Activated CD4-positive, alpha-beta memory T cell treated with anti-CD3 and anti-CD28 coated beads for 36 hours (primary cell): ENCODE data around the gene ACSBG1. TPM values are rescaled to one million over a fixed set of nuclear protein-coding genes. Genes with fewer than 3 reads are reported as not detected.

ENCODE experiments used
- CTCF ChIA-PET: fragments of 350-600 bp; sonication (Branson Sonifier 250); formaldehyde crosslinking; loops from one replicate; lab custom pipeline; 2021; ENCODE audit warnings: antibody characterized with exemption, inconsistent platforms; lab: Charles Lee
- POLR2A ChIA-PET: fragments of 350-600 bp; sonication (Branson Sonifier 250); formaldehyde crosslinking; loops from one replicate; lab custom pipeline; 2021; ENCODE audit warnings: antibody characterized with exemption; lab: Charles Lee
- DNase-seq: peaks from one replicate; pipeline ENCODE4 v3.0.0-alpha.2; 2020
- H3K27ac Mint-ChIP-seq: one replicate; pipeline ENCODE4 v1.8.0; 2021; ENCODE audit warnings: mixed read lengths
- H3K27me3 Mint-ChIP-seq: one replicate; pipeline ENCODE4 v1.8.0; 2021; ENCODE audit warnings: mixed read lengths
- H3K36me3 Mint-ChIP-seq: one replicate; pipeline ENCODE4 v1.8.0; 2021; ENCODE audit warnings: mixed read lengths
- H3K4me1 Mint-ChIP-seq: one replicate; pipeline ENCODE4 v1.8.0; 2021; ENCODE audit warnings: low read depth, mixed read lengths
- H3K4me3 Mint-ChIP-seq: one replicate; pipeline ENCODE4 v1.8.0; 2021; ENCODE audit warnings: mild to moderate bottlenecking, mixed read lengths
- H3K9me3 Mint-ChIP-seq: one replicate; pipeline ENCODE4 v1.8.0; 2021; ENCODE audit warnings: mixed read lengths
- intact Hi-C: fragments of 100-400 bp; cut with micrococcal nuclease; formaldehyde crosslinking; loops from one replicate; pipeline ENCODE4 v1.15.1; 2023
- total RNA-seq, 2 experiments: library from RNA; stranded (reverse); gene quantifications; one replicate each; pipeline ENCODE4 v1.2.3, GENCODE V29; 2021

ACSBG1 gene
- total RNA-seq: under 1 TPM in 1 of 2 experiments, not detected in 1; 0.26 TPM

- Mint-ChIP-seq H3K9me3 (no peaks in the 10 kb centered on the region), H3K36me3 (no peaks in the 10 kb centered on the region), H3K27me3 (peaks cover 5% of the 10 kb centered on the region), H3K4me1 (peaks cover 4% of the 10 kb centered on the region), H3K27ac (no peak within 1 kb of the TSS), H3K4me3 (no peak within 1 kb of the TSS)
- intact Hi-C loops: no loop called here
- CTCF ChIA-PET: interaction anchor here (0.8 to 1.7 kb wide), 4 partner anchors 33 to 326 kb away, joined by 3 to 5 read pairs (median 3); partner anchors contain the start of gene CIB2
- POLR2A ChIA-PET: no interaction called here
- no peak for DNase-seq
These were observed at the start of gene ACSBG1 for GRCh38 chr15:78234515-78235040. ACSBG1 (minus strand) TSS chr15:78234565; CDS start chr15:78234501, 64 bp downstream.

- no peak for DNase-seq
- intact Hi-C loops: no loop called here
- H3K4me1 Mint-ChIP-seq: no peaks in the 10 kb centered on the region
- no peaks in the 10 kb centered on the region for H3K9me3 Mint-ChIP-seq
- POLR2A ChIA-PET: interaction anchor here (1.1 kb wide), 1 partner anchor 9 kb away, joined by 5 read pairs; no protein-coding TSS in a partner anchor
- H3K4me3 Mint-ChIP-seq: no peak overlapping the region
- H3K27ac Mint-ChIP-seq: no peak overlapping the region
- H3K36me3 Mint-ChIP-seq: peaks cover 25% of the 10 kb centered on the region
- no peaks in the 10 kb centered on the region for H3K27me3 Mint-ChIP-seq
- CTCF ChIA-PET: no interaction called here
These were observed 48.0 kb upstream of the ACSBG1 start for GRCh38 chr15:78282324-78282723.

GRCh38 chr15:78280319-78281072 lies 46.1 kb upstream of the ACSBG1 start:
- no peak overlapping the region for H3K27ac Mint-ChIP-seq
- no peak for DNase-seq
- POLR2A ChIA-PET: interaction anchor here (0.6 kb wide), 1 partner anchor 1029 kb away, joined by 3 read pairs; no protein-coding TSS in a partner anchor
- no peaks in the 10 kb centered on the region for H3K9me3 Mint-ChIP-seq
- CTCF ChIA-PET: no interaction called here
- no peaks in the 10 kb centered on the region for H3K27me3 Mint-ChIP-seq
- intact Hi-C loops: no loop called here
- no peaks in the 10 kb centered on the region for H3K4me1 Mint-ChIP-seq
- peaks cover 27% of the 10 kb centered on the region for H3K36me3 Mint-ChIP-seq
- H3K4me3 Mint-ChIP-seq: no peak overlapping the region

- DNase-seq: no peak
- Mint-ChIP-seq H3K4me1 (no peaks in the 10 kb centered on the region), H3K4me3 (no peak overlapping the region), H3K9me3 (no peaks in the 10 kb centered on the region), H3K27me3 (no peaks in the 10 kb centered on the region), H3K27ac (no peak overlapping the region), H3K36me3 (peaks cover 26% of the 10 kb centered on the region)
- intact Hi-C loops: no loop called here
- POLR2A ChIA-PET: no interaction called here
- CTCF ChIA-PET: no interaction called here
These were observed 41.9 kb upstream of the ACSBG1 start for GRCh38 chr15:78276064-78276943.

- no peak overlapping the region for H3K27ac Mint-ChIP-seq
- H3K36me3 Mint-ChIP-seq: peaks cover 25% of the 10 kb centered on the region
- intact Hi-C loops: no loop called here
- H3K4me3 Mint-ChIP-seq: no peak overlapping the region
- no peaks in the 10 kb centered on the region for H3K27me3 Mint-ChIP-seq
- POLR2A ChIA-PET: no interaction called here
- CTCF ChIA-PET: no interaction called here
- DNase-seq: no peak
- peaks cover 3% of the 10 kb centered on the region for H3K4me1 Mint-ChIP-seq
- no peaks in the 10 kb centered on the region for H3K9me3 Mint-ChIP-seq
These were observed 40.6 kb upstream of the ACSBG1 start for GRCh38 chr15:78274994-78275393.

GRCh38 chr15:78272776-78273175 lies 38.4 kb upstream of the ACSBG1 start:
- H3K27me3 Mint-ChIP-seq: no peaks in the 10 kb centered on the region
- peak overlapping the region; percentile 24 for H3K27ac Mint-ChIP-seq
- no peaks in the 10 kb centered on the region for H3K9me3 Mint-ChIP-seq
- no peak for DNase-seq
- intact Hi-C loops: no loop called here
- H3K4me3 Mint-ChIP-seq: no peak overlapping the region
- CTCF ChIA-PET: interaction anchor here (1.3 to 1.5 kb wide), 2 partner anchors 32 to 150 kb away, joined by 3 to 4 read pairs; no protein-coding TSS in a partner anchor
- peaks cover 18% of the 10 kb centered on the region for H3K36me3 Mint-ChIP-seq
- H3K4me1 Mint-ChIP-seq: peaks cover 5% of the 10 kb centered on the region
- POLR2A ChIA-PET: interaction anchor here (1.2 kb wide), 1 partner anchor 8 kb away, joined by 4 read pairs; the partner anchor contains the start of gene DNAJA4

- DNase-seq: no peak
- POLR2A ChIA-PET: no interaction called here
- intact Hi-C loops: no loop called here
- CTCF ChIA-PET: interaction anchor here (1.3 to 1.5 kb wide), 2 partner anchors 31 to 150 kb away, joined by 3 to 4 read pairs; no protein-coding TSS in a partner anchor
- H3K36me3 Mint-ChIP-seq: peaks cover 17% of the 10 kb centered on the region
- H3K27me3 Mint-ChIP-seq: no peaks in the 10 kb centered on the region
- H3K4me3 Mint-ChIP-seq: no peak overlapping the region
- peaks cover 7% of the 10 kb centered on the region for H3K4me1 Mint-ChIP-seq
- no peak overlapping the region for H3K27ac Mint-ChIP-seq
- H3K9me3 Mint-ChIP-seq: no peaks in the 10 kb centered on the region
These were observed 38.0 kb upstream of the ACSBG1 start for GRCh38 chr15:78272316-78272715.

- H3K36me3 Mint-ChIP-seq: peaks cover 7% of the 10 kb centered on the region
- no peak for DNase-seq
- H3K4me1 Mint-ChIP-seq: peaks cover 28% of the 10 kb centered on the region
- no peaks in the 10 kb centered on the region for H3K27me3 Mint-ChIP-seq
- intact Hi-C loops: no loop called here
- ChIA-PET POLR2A (interaction anchor here (0.9 to 5.6 kb wide), 2 partner anchors 32 to 171 kb away, joined by 4 to 34 read pairs; partner anchors contain the start of genes IREB2 and SKIC8), CTCF (interaction anchor here (1.1 to 2.7 kb wide), 4 partner anchors 72 to 356 kb away, joined by 3 to 15 read pairs (median 6); partner anchors contain the start of gene CIB2)
- H3K27ac Mint-ChIP-seq: no peak overlapping the region
- no peaks in the 10 kb centered on the region for H3K9me3 Mint-ChIP-seq
- H3K4me3 Mint-ChIP-seq: peak overlapping the region; percentile 4
These were observed 32.4 kb upstream of the ACSBG1 start for GRCh38 chr15:78266806-78267205.

GRCh38 chr15:78266229-78266628 lies 31.9 kb upstream of the ACSBG1 start:
- POLR2A ChIA-PET: interaction anchor here (0.9 to 5.6 kb wide), 3 partner anchors 33 to 274 kb away, joined by 4 to 34 read pairs (median 6); partner anchors contain the start of genes IREB2, PSMA4 and SKIC8
- H3K27ac Mint-ChIP-seq: no peak overlapping the region

GRCh38 chr15:78265752-78266224 lies 31.4 kb upstream of the ACSBG1 start:
- ChIA-PET POLR2A (interaction anchor here (0.7 to 5.6 kb wide), 6 partner anchors 8 to 275 kb away, joined by 3 to 34 read pairs (median 5); partner anchors contain the start of genes IREB2, PSMA4 and SKIC8), CTCF (interaction anchor here (0.9 to 2.7 kb wide), 15 partner anchors 23 to 355 kb away, joined by 3 to 15 read pairs (median 4); partner anchors contain the start of genes CIB2, IREB2 and SKIC8)
- Mint-ChIP-seq H3K36me3 (peaks cover 3% of the 10 kb centered on the region), H3K4me3 (peak overlapping the region; percentile 78), H3K27me3 (no peaks in the 10 kb centered on the region), H3K27ac (peak overlapping the region; percentile 46), H3K4me1 (peaks cover 28% of the 10 kb centered on the region), H3K9me3 (no peaks in the 10 kb centered on the region)
- intact Hi-C loops: loop anchor here (2.0 kb wide), 1 partner anchor 33 kb away; the partner anchor contains the start of gene SKIC8
- DNase-seq: peak; percentile 19

More at GRCh38 chr15:78266229-78266628, 31.9 kb upstream of the ACSBG1 start:
- H3K36me3 Mint-ChIP-seq: peaks cover 4% of the 10 kb centered on the region
- H3K4me3 Mint-ChIP-seq: no peak overlapping the region
- H3K9me3 Mint-ChIP-seq: no peaks in the 10 kb centered on the region
- intact Hi-C loops: no loop called here
- peaks cover 28% of the 10 kb centered on the region for H3K4me1 Mint-ChIP-seq
- CTCF ChIA-PET: interaction anchor here (0.9 to 2.7 kb wide), 10 partner anchors 26 to 356 kb away, joined by 3 to 15 read pairs (median 4); partner anchors contain the start of genes CIB2 and SKIC8
- DNase-seq: no peak
- H3K27me3 Mint-ChIP-seq: no peaks in the 10 kb centered on the region

- intact Hi-C loops: loop anchor here (2.0 kb wide), 1 partner anchor 34 kb away; the partner anchor contains the start of gene SKIC8
- no peaks in the 10 kb centered on the region for H3K27me3 Mint-ChIP-seq
- H3K36me3 Mint-ChIP-seq: no peaks in the 10 kb centered on the region
- CTCF ChIA-PET: interaction anchor here (0.9 to 2.7 kb wide), 14 partner anchors 23 to 298 kb away, joined by 3 to 15 read pairs (median 4); partner anchors contain the start of genes CIB2, IREB2 and SKIC8
- POLR2A ChIA-PET: interaction anchor here (0.7 to 5.6 kb wide), 5 partner anchors 8 to 275 kb away, joined by 3 to 34 read pairs (median 6); partner anchors contain the start of genes IREB2, PSMA4 and SKIC8
- H3K27ac Mint-ChIP-seq: peak overlapping the region; percentile 75
- no peak for DNase-seq
- H3K4me1 Mint-ChIP-seq: peaks cover 25% of the 10 kb centered on the region
- peak overlapping the region; percentile 78 for H3K4me3 Mint-ChIP-seq
- H3K9me3 Mint-ChIP-seq: no peaks in the 10 kb centered on the region
These were observed 30.7 kb upstream of the ACSBG1 start for GRCh38 chr15:78265137-78265460.
